SK-N-MC (cell line): ENCODE measurements around the gene HSF2BP.
A peak's percentile ranks its signal among the peaks of the same experiment; 100 is the strongest.
"Not testable (repeated sequence)": the region's sequence is repeated elsewhere in the genome, so short reads cannot be mapped to it uniquely, and the experiment has no call there.

Experiments
- DNase-seq: peaks from one replicate; pipeline ENCODE4 v3.0.0-alpha.2; 2011; ENCODE audit warnings: low read depth, low spot score
- H3K27ac ChIP-seq: fragments of 200-600 bp; sonication (generic); 2 replicates; pipeline ENCODE4 v1.5.1; 2016; ENCODE audit warnings: mixed run types
- H3K36me3 ChIP-seq: fragments of 200-600 bp; sonication (generic); 2 replicates; pipeline ENCODE4 v1.6.1; 2017; ENCODE audit warnings: antibody characterized with exemption, low read length, mixed read lengths; ENCODE audit not compliant: insufficient read depth
- H3K4me3 ChIP-seq: fragments of 200-600 bp; sonication (generic); 2 replicates; pipeline ENCODE4 v1.5.1; 2016
- H3K9ac ChIP-seq: fragments of 200-600 bp; sonication (generic); 2 replicates; pipeline ENCODE4 v1.8.0; 2017; ENCODE audit warnings: mixed run types, mixed read lengths; ENCODE audit not compliant: insufficient read length
- H3K9me3 ChIP-seq: fragments of 200-600 bp; sonication (generic); 2 replicates; pipeline ENCODE4 v1.6.1; 2017; ENCODE audit warnings: low read depth, mild to moderate bottlenecking, antibody characterized with exemption, low read length, moderate library complexity, mixed read lengths
- EZH2 ChIP-seq: fragments of 200-600 bp; sonication (generic); IDR thresholded peaks from one replicate; pipeline ENCODE4 v1.6.1; 2017; ENCODE audit warnings: antibody characterized with exemption
- FOXP2 ChIP-seq: optimal IDR thresholded peaks from 2 replicates; pipeline ENCODE3; 2011; ENCODE audit warnings: mild to moderate bottlenecking, moderate library complexity; ENCODE audit not compliant: insufficient read depth; ENCODE audit errors: extremely low read length, control extremely low read depth
- POLR2AphosphoS5 ChIP-seq: IDR thresholded peaks from 2 replicates; pipeline ENCODE4 v1.6.1; 2012; ENCODE audit warnings: mild to moderate bottlenecking, low read depth, low read length, borderline replicate concordance

The HSF2BP gene

GRCh38 chr21:43659136-43660000 lies at the start of gene HSF2BP, which contains the start of gene RRP1B:
TSS of gene HSF2BP (minus strand) at chr21:43659488. CDS start at chr21:43658096, 1,392 bp downstream.
TSS of gene RRP1B (plus strand) at chr21:43659560. CDS start at chr21:43659665, 105 bp downstream.
- no peak for DNase-seq
- peak within 1 kb of the TSS; percentile 92 for H3K4me3 ChIP-seq
- TF ChIP-seq EZH2: no peak
- TF ChIP-seq POLR2AphosphoS5: peak; percentile 80
- H3K36me3 ChIP-seq: peaks cover 27% of the 10 kb centered on the region
- H3K27ac ChIP-seq: peak within 1 kb of the TSS; percentile 85
- no peaks in the 10 kb centered on the region for H3K9me3 ChIP-seq
- H3K9ac ChIP-seq: peak within 1 kb of the TSS; percentile 90

DNA sequence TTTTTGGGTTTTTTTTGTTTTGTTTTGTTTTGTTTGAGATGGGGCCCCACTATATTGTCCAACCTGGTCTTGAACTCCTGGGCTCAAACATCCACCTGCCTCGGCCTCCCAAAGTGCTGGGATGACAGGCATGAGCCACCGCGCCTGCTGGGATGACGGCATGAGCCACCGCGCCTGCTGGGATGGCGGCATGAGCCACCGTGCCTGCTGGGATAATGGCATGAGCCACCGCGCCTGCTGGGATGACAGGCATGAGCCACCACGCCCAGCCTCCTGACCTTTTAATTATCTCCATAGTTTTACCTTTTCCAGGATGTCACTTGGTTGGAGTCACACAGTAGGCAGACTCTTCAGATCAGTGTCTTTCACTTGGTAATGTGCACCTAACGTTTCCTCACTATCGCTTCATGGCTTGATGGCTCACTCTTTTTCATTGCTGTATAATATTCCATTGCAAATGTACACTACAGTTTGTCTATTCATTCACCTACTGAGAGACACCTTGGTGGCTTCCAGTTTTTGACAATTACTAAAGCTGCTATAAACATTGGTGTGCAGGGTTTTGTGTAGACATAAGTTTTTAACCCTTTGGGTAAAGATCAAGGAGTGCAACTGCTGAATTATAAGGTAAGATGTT lies 49.6 kb upstream of the HSF2BP start:
- Histone ChIP-seq H3K27ac (no peak overlapping the region), H3K36me3 (no peaks in the 10 kb centered on the region), H3K4me3 (no peak overlapping the region), H3K9me3 (no peaks in the 10 kb centered on the region), H3K9ac (no peak overlapping the region)
- no peak for DNase-seq
- TF ChIP-seq FOXP2 (no peak), EZH2 (no peak), POLR2AphosphoS5 (no peak)

DNA sequence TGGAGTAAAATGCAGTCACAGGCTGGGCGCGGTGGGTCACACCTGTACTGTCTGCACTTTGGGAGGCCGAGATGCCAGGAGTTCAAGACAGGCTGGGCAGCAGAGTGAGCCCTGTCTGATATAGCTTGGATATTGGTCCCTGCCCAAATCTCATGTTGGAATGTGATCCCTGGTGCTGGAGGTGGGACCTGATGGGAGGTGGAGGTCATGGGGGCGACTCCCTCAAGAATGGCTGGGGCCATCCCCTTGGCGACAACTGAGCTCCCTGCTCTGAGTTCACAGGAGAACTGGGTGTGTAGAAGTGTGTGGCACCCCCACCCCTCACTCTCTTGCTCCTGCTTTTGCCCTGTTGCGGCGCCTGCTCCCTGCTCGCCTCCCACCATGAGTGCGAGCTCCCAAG lies 48.2 kb upstream of the HSF2BP start:
- TF ChIP-seq POLR2AphosphoS5 (no peak), EZH2 (no peak), FOXP2 (no peak)
- no peak overlapping the region for H3K4me3 ChIP-seq
- H3K9ac ChIP-seq: no peak overlapping the region
- no peaks in the 10 kb centered on the region for H3K36me3 ChIP-seq
- DNase-seq: no peak
- no peaks in the 10 kb centered on the region for H3K9me3 ChIP-seq
- no peak overlapping the region for H3K27ac ChIP-seq

DNA sequence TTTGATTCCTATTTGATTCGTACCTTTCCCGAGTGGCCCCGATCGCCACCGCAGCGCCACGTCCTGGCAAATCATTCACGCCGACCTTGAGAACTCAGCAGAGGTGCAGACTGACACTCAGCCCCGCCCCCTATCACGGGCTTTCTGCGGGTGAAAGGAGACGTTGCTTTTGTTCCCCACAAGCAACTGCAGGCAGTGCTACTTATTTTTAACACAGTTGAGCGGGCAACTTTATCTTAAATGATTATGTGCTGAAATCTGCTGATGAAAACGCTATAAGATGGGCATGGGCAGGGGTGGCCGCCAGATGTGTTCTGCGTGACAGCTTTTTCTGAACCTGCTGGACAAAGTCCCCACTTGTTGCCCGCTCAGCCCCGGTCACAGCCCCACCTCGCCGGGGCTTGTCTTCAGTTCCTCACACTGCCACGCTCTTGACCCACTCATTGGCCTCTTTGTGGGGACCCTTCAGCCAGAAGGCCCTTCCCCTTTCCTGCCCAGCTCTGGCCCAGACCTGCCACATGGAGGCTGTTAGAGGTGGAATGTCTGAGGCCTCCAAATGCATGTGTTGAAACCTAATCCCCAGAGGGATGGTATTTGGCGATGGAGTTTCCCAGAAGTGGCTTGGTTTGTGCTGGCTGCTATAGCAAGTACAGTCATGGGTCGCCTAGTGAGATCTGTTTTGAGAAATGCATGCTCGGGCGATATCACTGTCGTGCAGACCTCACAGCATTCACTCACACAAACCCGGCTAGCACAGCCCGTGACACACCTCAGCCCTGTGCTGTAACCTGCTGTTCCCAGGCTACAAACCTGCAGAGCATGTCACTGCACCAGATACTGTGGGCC lies 44.0 kb upstream of the HSF2BP start:
- no peak for TF ChIP-seq FOXP2
- Histone ChIP-seq H3K9ac (no peak overlapping the region), H3K4me3 (no peak overlapping the region), H3K27ac (0 out of 2 replicates have a peak overlapping the region, but pooled peaks have one; percentile 42), H3K9me3 (no peaks in the 10 kb centered on the region), H3K36me3 (no peaks in the 10 kb centered on the region)
- DNase-seq: no peak

DNA sequence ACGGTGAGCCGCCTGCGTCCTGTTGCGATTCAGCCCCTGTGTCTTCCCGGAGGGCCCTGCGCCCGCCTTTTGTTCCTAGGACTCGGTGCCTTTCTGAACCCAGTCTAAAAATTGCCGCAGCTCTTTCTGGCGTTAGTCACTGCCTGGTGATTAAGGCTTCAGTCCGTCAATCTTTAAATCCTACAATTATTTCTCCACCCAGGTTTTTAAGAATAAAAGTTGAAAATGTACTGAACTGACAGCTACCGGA lies 43.4 kb upstream of the HSF2BP start:
- no peaks in the 10 kb centered on the region for H3K9me3 ChIP-seq
- no peak overlapping the region for H3K9ac ChIP-seq
- no peak for DNase-seq
- TF ChIP-seq FOXP2 (no peak), EZH2 (no peak), POLR2AphosphoS5 (no peak)
- H3K27ac ChIP-seq: no peak overlapping the region
- no peaks in the 10 kb centered on the region for H3K36me3 ChIP-seq
- H3K4me3 ChIP-seq: no peak overlapping the region

DNA sequence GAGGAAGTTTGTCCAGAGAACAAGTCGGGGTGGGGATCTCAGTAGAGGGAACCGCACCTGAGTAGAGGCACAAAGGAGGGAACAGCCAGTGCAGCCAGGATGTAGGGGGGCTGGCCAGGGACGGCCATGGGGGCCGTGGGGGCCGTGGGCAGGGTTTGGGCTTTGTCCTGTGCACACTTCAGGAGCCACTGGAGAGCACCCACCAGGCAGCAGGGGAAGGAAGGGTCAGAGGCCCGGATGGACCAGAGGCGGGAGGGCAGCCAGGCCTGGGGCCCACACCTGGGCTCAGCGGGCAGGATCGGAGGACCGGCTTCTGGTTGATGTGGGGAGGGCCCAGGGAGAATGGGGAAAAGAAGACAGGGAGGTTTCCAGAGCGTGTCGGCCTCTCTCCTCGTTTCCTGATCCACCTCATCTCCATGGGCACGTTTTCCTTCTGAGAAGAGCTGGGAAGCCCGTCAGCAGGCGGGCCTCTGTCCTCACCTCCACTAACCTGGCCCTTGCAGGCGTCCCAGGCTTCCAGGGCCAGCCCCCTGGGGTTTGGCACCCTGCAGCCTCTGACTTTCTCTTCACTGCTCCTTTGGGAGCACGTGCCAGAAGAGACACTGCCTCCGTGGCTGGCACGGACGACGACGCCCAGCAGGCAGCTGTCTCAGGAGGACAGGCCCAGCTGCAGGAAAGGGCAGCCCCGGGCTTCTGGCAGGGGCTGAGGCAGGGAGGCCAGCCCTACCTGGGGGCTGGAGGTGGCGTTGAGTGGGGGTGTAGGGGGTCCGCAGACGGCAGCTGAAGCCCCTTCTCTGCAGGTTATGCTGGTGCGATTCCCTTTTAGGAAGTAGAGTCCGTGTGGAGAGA lies 42.9 kb upstream of the HSF2BP start:
- Histone ChIP-seq H3K9ac (no peak overlapping the region), H3K9me3 (no peaks in the 10 kb centered on the region)
- no peak for DNase-seq

DNA sequence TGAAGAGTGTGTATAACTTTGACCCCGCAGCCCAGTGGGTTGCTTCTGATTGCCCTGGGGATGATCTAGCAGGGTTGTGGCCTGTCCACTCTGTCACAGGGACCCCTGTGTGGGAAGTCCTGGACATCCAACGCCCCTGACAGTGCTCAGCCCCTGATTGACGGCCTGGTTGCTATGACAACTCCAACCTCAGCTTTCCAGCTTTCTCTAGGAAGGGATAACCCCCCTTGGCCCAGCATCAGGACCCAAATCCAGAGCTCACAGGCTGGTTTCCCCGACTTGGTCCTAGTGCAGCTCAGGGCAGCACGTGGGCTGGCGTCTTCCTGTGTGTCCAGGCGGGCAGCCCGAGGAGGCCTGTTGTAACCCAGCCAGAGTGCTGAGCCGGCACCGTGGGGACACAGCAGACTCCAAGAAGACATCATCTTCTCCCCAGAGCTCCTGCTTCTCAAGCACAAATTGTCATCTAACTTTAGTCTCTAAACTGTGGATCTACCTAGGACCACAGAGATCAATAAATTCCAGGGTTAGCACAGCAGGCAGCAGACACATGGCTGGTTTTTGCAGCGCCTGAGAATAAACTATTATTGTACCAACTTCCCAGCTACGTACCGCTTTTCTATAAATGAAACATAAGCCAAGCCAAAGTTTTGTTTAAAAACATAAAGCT lies 40.8 kb upstream of the HSF2BP start:
- H3K9ac ChIP-seq: no peak overlapping the region
- no peak overlapping the region for H3K27ac ChIP-seq
- no peaks in the 10 kb centered on the region for H3K9me3 ChIP-seq
- TF ChIP-seq EZH2 (no peak), FOXP2 (no peak), POLR2AphosphoS5 (no peak)
- H3K4me3 ChIP-seq: no peak overlapping the region
- no peak for DNase-seq
- H3K36me3 ChIP-seq: peaks cover 9% of the 10 kb centered on the region

More for the DNA sequence above, 42.9 kb upstream of the HSF2BP start:
- H3K4me3 ChIP-seq: no peak overlapping the region
- no peaks in the 10 kb centered on the region for H3K36me3 ChIP-seq
- H3K27ac ChIP-seq: no peak overlapping the region
- TF ChIP-seq POLR2AphosphoS5: no peak
- no peak for TF ChIP-seq EZH2
- no peak for TF ChIP-seq FOXP2

GRCh38 chr21:43699492-43699777 lies 40.1 kb upstream of the HSF2BP start:
- H3K36me3 ChIP-seq: peaks cover 13% of the 10 kb centered on the region
- not testable (repeated sequence) for H3K9ac ChIP-seq, DNase-seq, H3K27ac ChIP-seq, H3K9me3 ChIP-seq, H3K4me3 ChIP-seq
